Neural cell (in vitro differentiated cells): Measurements from ENCODE around the gene STK24. TPM values are rescaled to one million over a fixed set of nuclear protein-coding genes. Genes with fewer than 3 reads are reported as not detected.

Experiments used
- H2AFZ ChIP-seq: fragments of 200-600, 300-800 bp; sonication (generic), shearing (Covaris generic); 2 replicates; pipeline ENCODE4 v1.6.0; 2014; ENCODE audit warnings: low read depth, mild to moderate bottlenecking, antibody characterized with exemption, low read length, moderate library complexity
- H3F3A ChIP-seq: fragments of 200-600 bp; shearing (Covaris generic); 2 replicates; pipeline ENCODE4 v1.6.1; 2016; ENCODE audit warnings: mild to moderate bottlenecking, moderate library complexity, mixed read lengths, antibody characterized with exemption, low read length; ENCODE audit not compliant: insufficient read depth, poor library complexity, severe bottlenecking
- H3K27ac ChIP-seq: fragments of 200-600, 300-800 bp; sonication (generic), shearing (Covaris generic); 2 replicates; pipeline ENCODE4 v1.5.1; 2014; ENCODE audit warnings: mild to moderate bottlenecking, low read length, moderate library complexity
- H3K27me3 ChIP-seq: fragments of 300-800, 200-600 bp; sonication (generic), shearing (Covaris generic); 2 replicates; pipeline ENCODE4 v1.6.0; 2014; ENCODE audit warnings: mild to moderate bottlenecking, low read depth, low read length, moderate library complexity; ENCODE audit not compliant: insufficient read depth
- H3K36me3 ChIP-seq: fragments of 300-800, 200-600 bp; sonication (generic), shearing (Covaris generic); 2 replicates; pipeline ENCODE4 v1.5.1; 2014; ENCODE audit warnings: mild to moderate bottlenecking, antibody characterized with exemption, low read length, moderate library complexity; ENCODE audit not compliant: insufficient read depth
- H3K4me2 ChIP-seq: fragments of 300-800, 200-600 bp; sonication (generic), shearing (Covaris generic); 2 replicates; pipeline ENCODE4 v1.6.0; 2014; ENCODE audit warnings: mild to moderate bottlenecking, low read length
- H3K4me3 ChIP-seq: fragments of 300-800, 200-600 bp; sonication (generic), shearing (Covaris generic); 2 replicates; pipeline ENCODE4 v1.5.1; 2014; ENCODE audit warnings: mild to moderate bottlenecking, low read length, moderate library complexity
- H3K79me2 ChIP-seq: fragments of 200-600 bp; shearing (Covaris generic); replicated peaks from 2 replicates; pipeline ENCODE4 v1.6.0; 2014; ENCODE audit warnings: mild to moderate bottlenecking, low read length, moderate library complexity; ENCODE audit not compliant: insufficient read depth
- H3K9ac ChIP-seq: fragments of 300-800, 200-600 bp; sonication (generic), shearing (Covaris generic); 2 replicates; pipeline ENCODE4 v1.6.1; 2016; ENCODE audit warnings: mild to moderate bottlenecking, low read length, mixed read lengths
- H3K9me2 ChIP-seq: fragments of 200-600 bp; shearing (Covaris generic); 2 replicates; pipeline ENCODE4 v1.6.1; 2016; ENCODE audit warnings: mild to moderate bottlenecking, low read length, mixed read lengths; ENCODE audit not compliant: insufficient read depth
- H3K9me3 ChIP-seq: fragments of 200-600, 300-800 bp; sonication (generic), shearing (Covaris generic); 2 replicates; pipeline ENCODE4 v1.6.1; 2016; ENCODE audit warnings: mild to moderate bottlenecking, mixed run types, low read length, moderate library complexity, mixed read lengths
- H4K20me1 ChIP-seq: fragments of 200-600 bp; shearing (Covaris generic); 2 replicates; pipeline ENCODE4 v1.6.1; 2016; ENCODE audit warnings: mild to moderate bottlenecking, mixed run types; ENCODE audit not compliant: insufficient read depth
- EP300 ChIP-seq: fragments of 450-650 bp; conservative IDR thresholded peaks from 2 replicates; pipeline ENCODE4 v1.6.1; 2014; ENCODE audit warnings: antibody characterized with exemption, mild to moderate bottlenecking, moderate library complexity; ENCODE audit not compliant: poor library complexity, severe bottlenecking
- EZH2 ChIP-seq: fragments of 200-600, 300-800 bp; shearing (Covaris generic), sonication (generic); IDR thresholded peaks from 2 replicates; pipeline ENCODE4 v1.6.1; 2014; ENCODE audit warnings: antibody characterized with exemption, low read length, borderline replicate concordance, mild to moderate bottlenecking; ENCODE audit not compliant: insufficient read depth, poor library complexity, severe bottlenecking
- MXI1 ChIP-seq: fragments of 450-650 bp; conservative IDR thresholded peaks from 2 replicates; pipeline ENCODE4 v1.6.1; 2014; ENCODE audit warnings: antibody characterized with exemption, mild to moderate bottlenecking; ENCODE audit not compliant: poor library complexity, severe bottlenecking
- POLR2AphosphoS5 ChIP-seq: IDR thresholded peaks from 2 replicates; pipeline ENCODE4 v1.6.1; 2012
- RAD21 ChIP-seq: fragments of 450-650 bp; conservative IDR thresholded peaks from 2 replicates; pipeline ENCODE4 v1.6.1; 2014; ENCODE audit warnings: antibody characterized with exemption, mild to moderate bottlenecking, moderate library complexity
- SMC3 ChIP-seq: fragments of 450-650 bp; conservative IDR thresholded peaks from 2 replicates; pipeline ENCODE4 v1.6.1; 2014; ENCODE audit warnings: antibody characterized with exemption, mild to moderate bottlenecking, moderate library complexity; ENCODE audit not compliant: poor library complexity
- TAF1 ChIP-seq: IDR thresholded peaks from 2 replicates; pipeline ENCODE4 v1.6.1; 2012; ENCODE audit warnings: low read depth
- polyA plus RNA-seq: library from polyadenylated mRNA; depleted of rRNA; stranded (reverse); fragments of >200 nt; gene quantifications from 2 replicates; pipeline ENCODE4 v1.2.3, GENCODE V29; 2014
- TF ChIP-seq, protein P1 (sequence below): IDR thresholded peaks from 2 replicates; pipeline ENCODE4 v1.6.1; 2012; ENCODE audit warnings: borderline replicate concordance
- TF ChIP-seq, protein P2 (sequence below): fragments of 450-650 bp; IDR thresholded peaks from 2 replicates; pipeline ENCODE4 v1.5.1; 2014; ENCODE audit warnings: antibody characterized with exemption, mild to moderate bottlenecking, moderate library complexity; ENCODE audit not compliant: poor library complexity, severe bottlenecking

Gene STK24
- polyA plus RNA-seq, 1 donor from 2014 or later: 66.0 TPM

DNA sequence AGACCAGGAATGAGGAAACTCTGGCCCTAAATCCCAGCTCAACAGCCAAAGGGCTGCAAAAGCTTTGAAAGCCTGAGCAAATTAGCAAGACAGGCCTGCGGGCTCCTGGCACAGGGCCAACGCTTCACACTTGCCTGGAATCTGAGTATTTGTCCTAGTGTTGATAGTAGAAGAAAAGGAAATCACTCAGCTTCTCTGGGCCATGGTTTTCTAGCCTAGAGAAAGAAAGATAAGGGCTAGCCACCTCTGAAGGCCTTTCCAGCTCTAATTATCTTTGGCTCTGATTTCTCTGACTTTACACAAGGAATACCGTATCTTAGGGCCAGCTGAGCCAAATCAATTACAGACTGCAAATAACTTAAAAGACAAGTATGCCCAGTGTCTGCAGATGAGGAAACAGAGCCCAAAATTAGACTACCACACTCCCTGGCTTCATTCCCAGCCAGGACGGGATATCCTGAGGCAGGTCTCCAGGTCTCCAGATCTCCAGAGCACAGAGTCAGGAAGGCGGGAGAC lies 69.6 kb downstream of the STK24 start:
- Histone ChIP-seq H3K9ac (no peak overlapping the region), H3K9me2 (no peaks in the 10 kb centered on the region), H3K9me3 (no peaks in the 10 kb centered on the region), H3F3A (no peaks in the 10 kb centered on the region), H3K36me3 (no peaks in the 10 kb centered on the region), H3K27me3 (no peaks in the 10 kb centered on the region), H4K20me1 (no peaks in the 10 kb centered on the region), H3K27ac (no peak overlapping the region), H3K4me3 (no peak overlapping the region), H2AFZ (no peak overlapping the region), H3K79me2 (peaks cover 18% of the 10 kb centered on the region), H3K4me2 (no peak overlapping the region)
- TF ChIP-seq EP300 (no peak), POLR2AphosphoS5 (no peak), RAD21 (no peak), SMC3 (no peak), TAF1 (no peak)
- TF ChIP-seq, protein P1, sequence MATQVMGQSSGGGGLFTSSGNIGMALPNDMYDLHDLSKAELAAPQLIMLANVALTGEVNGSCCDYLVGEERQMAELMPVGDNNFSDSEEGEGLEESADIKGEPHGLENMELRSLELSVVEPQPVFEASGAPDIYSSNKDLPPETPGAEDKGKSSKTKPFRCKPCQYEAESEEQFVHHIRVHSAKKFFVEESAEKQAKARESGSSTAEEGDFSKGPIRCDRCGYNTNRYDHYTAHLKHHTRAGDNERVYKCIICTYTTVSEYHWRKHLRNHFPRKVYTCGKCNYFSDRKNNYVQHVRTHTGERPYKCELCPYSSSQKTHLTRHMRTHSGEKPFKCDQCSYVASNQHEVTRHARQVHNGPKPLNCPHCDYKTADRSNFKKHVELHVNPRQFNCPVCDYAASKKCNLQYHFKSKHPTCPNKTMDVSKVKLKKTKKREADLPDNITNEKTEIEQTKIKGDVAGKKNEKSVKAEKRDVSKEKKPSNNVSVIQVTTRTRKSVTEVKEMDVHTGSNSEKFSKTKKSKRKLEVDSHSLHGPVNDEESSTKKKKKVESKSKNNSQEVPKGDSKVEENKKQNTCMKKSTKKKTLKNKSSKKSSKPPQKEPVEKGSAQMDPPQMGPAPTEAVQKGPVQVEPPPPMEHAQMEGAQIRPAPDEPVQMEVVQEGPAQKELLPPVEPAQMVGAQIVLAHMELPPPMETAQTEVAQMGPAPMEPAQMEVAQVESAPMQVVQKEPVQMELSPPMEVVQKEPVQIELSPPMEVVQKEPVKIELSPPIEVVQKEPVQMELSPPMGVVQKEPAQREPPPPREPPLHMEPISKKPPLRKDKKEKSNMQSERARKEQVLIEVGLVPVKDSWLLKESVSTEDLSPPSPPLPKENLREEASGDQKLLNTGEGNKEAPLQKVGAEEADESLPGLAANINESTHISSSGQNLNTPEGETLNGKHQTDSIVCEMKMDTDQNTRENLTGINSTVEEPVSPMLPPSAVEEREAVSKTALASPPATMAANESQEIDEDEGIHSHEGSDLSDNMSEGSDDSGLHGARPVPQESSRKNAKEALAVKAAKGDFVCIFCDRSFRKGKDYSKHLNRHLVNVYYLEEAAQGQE: no peak
- TF ChIP-seq, protein P2, sequence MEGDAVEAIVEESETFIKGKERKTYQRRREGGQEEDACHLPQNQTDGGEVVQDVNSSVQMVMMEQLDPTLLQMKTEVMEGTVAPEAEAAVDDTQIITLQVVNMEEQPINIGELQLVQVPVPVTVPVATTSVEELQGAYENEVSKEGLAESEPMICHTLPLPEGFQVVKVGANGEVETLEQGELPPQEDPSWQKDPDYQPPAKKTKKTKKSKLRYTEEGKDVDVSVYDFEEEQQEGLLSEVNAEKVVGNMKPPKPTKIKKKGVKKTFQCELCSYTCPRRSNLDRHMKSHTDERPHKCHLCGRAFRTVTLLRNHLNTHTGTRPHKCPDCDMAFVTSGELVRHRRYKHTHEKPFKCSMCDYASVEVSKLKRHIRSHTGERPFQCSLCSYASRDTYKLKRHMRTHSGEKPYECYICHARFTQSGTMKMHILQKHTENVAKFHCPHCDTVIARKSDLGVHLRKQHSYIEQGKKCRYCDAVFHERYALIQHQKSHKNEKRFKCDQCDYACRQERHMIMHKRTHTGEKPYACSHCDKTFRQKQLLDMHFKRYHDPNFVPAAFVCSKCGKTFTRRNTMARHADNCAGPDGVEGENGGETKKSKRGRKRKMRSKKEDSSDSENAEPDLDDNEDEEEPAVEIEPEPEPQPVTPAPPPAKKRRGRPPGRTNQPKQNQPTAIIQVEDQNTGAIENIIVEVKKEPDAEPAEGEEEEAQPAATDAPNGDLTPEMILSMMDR: no peak

DNA sequence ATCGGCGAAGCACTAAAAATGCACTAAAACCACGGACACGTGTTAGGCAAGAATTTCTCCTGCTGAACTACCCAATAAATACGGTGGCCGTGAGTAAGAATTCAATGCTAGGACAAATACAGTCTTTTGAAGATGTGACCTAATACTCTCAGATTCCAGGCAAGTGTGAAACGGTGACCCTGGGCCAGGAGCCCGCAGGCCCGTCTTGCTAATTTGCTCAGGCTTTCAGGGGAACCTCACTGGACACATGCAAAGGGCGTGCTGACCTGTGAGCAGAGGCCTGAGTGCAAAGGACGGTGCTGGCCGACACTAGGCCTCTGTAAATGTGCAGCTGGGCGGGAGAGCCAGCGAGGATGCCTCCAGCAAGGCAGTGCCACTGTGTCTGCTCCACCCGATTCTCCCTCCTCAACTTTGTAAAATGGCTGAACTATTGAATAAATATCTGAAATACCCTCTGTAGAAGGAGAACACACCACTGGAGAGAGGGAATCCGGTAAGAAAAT lies 70.1 kb downstream of the STK24 start:
- H3K9ac ChIP-seq: no peak overlapping the region
- peaks cover 18% of the 10 kb centered on the region for H3K79me2 ChIP-seq
- TF ChIP-seq MXI1 (no peak), SMC3 (no peak), TAF1 (no peak), EZH2 (no peak), EP300 (no peak), POLR2AphosphoS5 (no peak), RAD21 (no peak)
- TF ChIP-seq, protein P1: no peak
- TF ChIP-seq, protein P2: no peak
- no peaks in the 10 kb centered on the region for H3K9me2 ChIP-seq
- H4K20me1 ChIP-seq: no peaks in the 10 kb centered on the region
- no peak overlapping the region for H3K27ac ChIP-seq
- no peak overlapping the region for H2AFZ ChIP-seq
- no peak overlapping the region for H3K4me2 ChIP-seq
- no peaks in the 10 kb centered on the region for H3K9me3 ChIP-seq
- H3K27me3 ChIP-seq: no peaks in the 10 kb centered on the region
- H3K4me3 ChIP-seq: no peak overlapping the region
- no peaks in the 10 kb centered on the region for H3K36me3 ChIP-seq
- no peaks in the 10 kb centered on the region for H3F3A ChIP-seq
